Left lobe of liver (tissue), 2 donors: Measurements from ENCODE around the gene LHPP. TPM values are rescaled to one million over a fixed set of nuclear protein-coding genes. Genes with fewer than 3 reads are reported as not detected.

Experiments
- ATAC-seq: fragments of 200-7000 bp; cut with Tn5 transposase; one replicate; pipeline ENCODE4 v1.9.1; 2020; ENCODE audit warnings: mild to moderate bottlenecking, moderate library complexity
- DNase-seq: peaks from one replicate; pipeline ENCODE4 v3.0.0-alpha.2; 2020; ENCODE audit warnings: low spot score
- total RNA-seq: library from RNA; stranded (reverse); gene quantifications from one replicate; pipeline ENCODE4 v1.2.1, GENCODE V29; 2021
- donor health status: DM: no; HTN: no; CAD: no; lungs with moderate emphysema.
- donor health status: DM: no; HTN: yes; CAD: no.

The LHPP gene
- total RNA-seq, 1 donor from 2014 or later: 52.0 TPM

GRCh38 chr10:124469956-124470484, 8.4 kb downstream of the LHPP start:
- DNase-seq (no peak), ATAC-seq (peak; percentile 1)

DNA sequence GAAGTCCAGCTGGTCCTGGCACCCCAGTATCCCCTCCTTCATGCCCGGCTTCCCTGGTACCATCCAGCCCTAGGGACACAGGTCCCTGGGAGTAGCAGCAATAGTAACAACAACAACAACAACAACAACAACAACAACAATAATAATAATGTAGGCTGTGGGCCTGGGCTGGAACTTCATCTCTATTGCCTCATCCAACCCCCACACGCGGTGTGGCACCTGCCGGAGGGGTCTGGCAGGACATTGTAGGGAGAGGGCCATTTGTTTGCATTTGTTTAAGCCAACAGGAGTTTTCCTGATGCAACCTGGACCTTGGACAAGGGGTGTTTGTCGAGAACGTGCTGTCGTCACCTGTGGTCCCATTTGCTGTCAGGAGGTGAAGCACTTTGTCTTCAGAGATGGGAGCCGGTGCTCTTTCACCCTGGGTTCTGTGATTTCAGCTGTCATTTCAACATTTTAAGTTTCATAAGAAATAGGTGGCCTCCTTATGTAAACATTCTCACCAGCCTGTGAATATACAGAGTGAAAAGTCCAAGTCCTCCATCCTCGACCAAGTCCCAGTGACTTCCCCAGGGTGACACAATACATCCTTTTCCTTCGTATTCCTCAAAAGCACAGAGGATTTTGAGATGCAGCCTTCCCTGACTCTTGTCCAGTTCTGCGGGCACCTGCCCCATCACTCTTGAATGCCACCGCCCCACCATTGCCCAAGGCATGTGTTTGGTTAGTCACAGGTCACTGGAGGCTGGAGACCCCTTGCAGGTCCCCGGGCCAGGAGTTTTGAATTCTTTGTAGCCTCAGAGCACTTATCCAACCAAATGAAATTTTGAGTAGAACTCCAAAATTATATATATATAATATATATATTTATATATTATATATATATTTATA, 9.2 kb downstream of the LHPP start:
- ATAC-seq: peak; percentile 63
- DNase-seq: peak; percentile 97

GRCh38 chr10:124472071-124472470, 10.4 kb downstream of the LHPP start:
- DNase-seq: no peak
- ATAC-seq: no peak

GRCh38 chr10:124473070-124473469, 11.4 kb downstream of the LHPP start:
- ATAC-seq (no peak), DNase-seq (no peak)

- ATAC-seq: peak; percentile 27
- DNase-seq: peak; percentile 74
Measured at GRCh38 chr10:124474514-124475070, 13.0 kb downstream of the LHPP start.

DNA sequence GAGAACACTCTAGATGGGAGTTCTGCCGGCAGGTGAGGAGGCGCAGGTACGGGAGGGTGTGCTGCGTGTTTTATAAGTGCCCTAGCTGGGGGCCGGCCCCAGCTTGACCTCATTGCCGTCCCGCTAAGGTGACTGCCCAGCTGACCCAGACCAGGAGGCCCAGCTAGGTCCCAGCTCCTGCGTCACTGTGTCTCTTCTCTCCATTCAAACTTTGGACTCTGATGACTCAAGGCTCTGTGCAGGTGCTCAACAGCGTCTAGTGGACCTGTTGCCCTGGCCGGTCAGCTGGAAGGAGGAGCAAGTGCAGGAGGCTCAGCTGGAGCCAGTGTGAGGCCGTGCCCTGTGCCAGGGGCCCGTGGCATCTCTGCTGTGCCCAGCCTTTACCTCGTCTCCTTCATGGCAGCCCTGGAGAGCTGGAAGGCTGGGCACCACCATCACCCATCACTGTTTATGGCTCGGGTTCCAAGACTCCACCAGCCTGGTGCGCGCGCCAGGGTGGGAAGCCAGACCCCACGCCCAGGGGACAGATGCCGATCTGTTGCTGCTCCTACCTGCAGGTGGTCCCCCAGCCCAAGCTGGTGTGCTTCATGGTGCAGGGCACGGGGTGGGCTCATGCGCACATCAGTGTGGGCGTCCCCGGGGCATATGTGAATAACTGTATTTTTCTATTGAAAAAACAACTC, 14.6 kb downstream of the LHPP start:
- DNase-seq (peak; percentile 80), ATAC-seq (peak; percentile 63)

GRCh38 chr10:124477614-124478363, 16.2 kb downstream of the LHPP start:
- no peak for DNase-seq
- ATAC-seq: peak; percentile 22

- DNase-seq (peak; percentile 88), ATAC-seq (peak; percentile 73)
Measured at GRCh38 chr10:124478515-124478914, 16.9 kb downstream of the LHPP start.

GRCh38 chr10:124480860-124481259, 19.2 kb downstream of the LHPP start:
- no peak for DNase-seq
- no peak for ATAC-seq

DNA sequence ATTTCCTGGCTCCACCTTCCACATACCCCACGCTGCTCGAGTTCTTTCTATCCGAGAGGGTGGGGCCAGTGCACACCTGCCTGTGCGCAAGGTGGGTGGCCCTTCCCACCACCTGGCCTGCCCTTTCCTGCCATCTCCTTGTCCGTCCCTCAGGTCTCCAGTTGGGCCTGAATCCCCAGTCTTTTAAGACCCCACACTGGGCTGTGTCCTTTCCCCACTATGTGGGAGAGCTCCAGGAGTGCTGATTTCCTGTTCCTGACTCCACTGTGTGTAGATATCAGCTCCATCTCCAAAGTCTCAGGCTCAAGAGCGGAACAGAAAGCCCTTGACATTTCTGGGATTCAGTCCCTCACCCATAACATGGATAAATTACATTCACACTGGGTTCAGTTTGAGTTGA, 20.1 kb downstream of the LHPP start:
- DNase-seq: no peak
- ATAC-seq: no peak

- ATAC-seq (no peak), DNase-seq (no peak)
Measured at GRCh38 chr10:124482236-124482800, 20.7 kb downstream of the LHPP start.

DNA sequence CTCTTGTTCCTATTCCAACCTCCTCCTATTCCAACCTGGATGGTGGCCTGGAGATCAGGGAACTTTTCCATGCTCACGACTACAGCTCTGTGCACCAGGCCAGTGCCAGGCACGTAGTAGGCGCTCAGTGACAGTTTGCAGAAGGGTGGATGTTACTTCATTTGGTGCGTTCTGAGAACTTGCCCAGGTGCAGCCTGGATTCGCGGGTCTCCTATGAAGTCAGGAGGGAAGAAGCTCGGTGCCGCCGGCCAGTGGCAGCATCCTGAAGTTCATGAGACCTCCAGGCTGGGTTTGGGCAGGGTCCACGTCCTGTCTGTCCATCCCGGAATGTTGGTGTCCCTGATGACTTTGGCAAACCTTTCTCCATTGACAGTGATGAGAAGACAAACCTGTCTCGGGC, 21.3 kb downstream of the LHPP start:
- ATAC-seq: no peak
- DNase-seq: no peak

- ATAC-seq: no peak
- no peak for DNase-seq
Measured at GRCh38 chr10:124484031-124484430, 22.4 kb downstream of the LHPP start.

GRCh38 chr10:124484661-124485060, 23.0 kb downstream of the LHPP start:
- ATAC-seq (no peak), DNase-seq (no peak)

GRCh38 chr10:124486635-124487034, 25.0 kb downstream of the LHPP start:
- ATAC-seq: no peak
- DNase-seq: no peak

GRCh38 chr10:124491105-124491504, 29.5 kb downstream of the LHPP start:
- DNase-seq (no peak), ATAC-seq (no peak)

DNA sequence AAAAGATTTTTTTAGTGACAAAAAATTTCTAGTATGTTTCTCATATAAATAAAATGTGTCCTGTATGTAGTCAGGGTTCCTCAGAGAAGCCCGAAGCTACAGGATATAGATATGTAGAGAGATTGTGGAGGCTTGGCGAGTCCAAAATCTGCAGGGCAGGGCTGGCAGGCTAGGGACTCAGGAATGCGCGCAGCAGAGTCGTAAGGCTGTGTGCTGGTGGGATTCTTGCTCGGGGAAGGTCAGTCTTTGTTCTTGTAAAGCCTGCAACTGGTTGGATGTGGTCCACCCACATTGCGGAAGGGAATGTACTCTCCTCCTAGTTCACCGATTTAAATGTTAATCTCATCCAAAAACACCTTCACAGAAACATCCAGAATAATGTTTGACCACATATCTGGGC, 30.6 kb downstream of the LHPP start:
- ATAC-seq (no peak), DNase-seq (no peak)

- DNase-seq: no peak
Measured at GRCh38 chr10:124493214-124493882, 31.7 kb downstream of the LHPP start.

DNA sequence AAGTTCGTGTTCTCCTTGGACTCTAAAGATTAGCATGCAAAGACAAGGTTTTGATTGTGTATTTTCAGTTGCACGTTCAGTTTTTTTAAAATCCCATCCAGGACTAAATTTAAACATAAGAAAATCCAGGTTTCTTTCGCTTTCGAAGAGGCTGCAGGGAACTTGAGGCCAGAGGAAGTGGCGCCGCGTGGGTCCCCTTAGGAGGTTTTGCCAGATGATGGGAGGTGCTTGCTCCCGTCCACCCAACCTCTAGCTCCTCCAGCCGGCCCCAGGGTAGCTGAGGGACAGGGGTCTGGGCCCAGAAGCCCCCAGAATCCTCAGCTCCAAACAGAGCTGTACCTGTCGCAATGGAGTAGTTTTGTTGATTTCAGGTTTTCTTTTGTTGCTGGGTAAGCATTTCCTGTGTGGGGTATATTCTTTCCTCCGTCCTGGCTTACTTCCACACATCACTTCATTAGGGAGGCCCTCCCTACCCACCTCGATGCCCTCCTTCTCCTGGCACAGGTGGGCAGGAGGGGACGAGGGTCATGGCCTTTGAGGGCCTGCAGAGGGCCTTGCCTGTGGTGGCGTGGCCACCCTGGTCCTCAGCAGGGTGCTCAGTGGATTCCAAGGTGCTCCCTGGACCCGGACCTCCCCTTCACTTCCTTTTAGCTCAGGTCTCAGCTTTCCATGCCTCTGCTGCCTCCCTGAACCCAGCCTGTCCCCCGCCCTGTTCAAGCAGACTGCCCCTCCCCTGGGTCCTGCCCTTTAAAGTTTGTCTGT, 32.6 kb downstream of the LHPP start:
- no peak for DNase-seq
- ATAC-seq: no peak

More at GRCh38 chr10:124493214-124493882, 31.7 kb downstream of the LHPP start:
- no peak for ATAC-seq
